ENCODE measurements around the gene PGLYRP3. TPM values are rescaled to one million over a fixed set of nuclear protein-coding genes. Genes with fewer than 3 reads are reported as not detected.

Gene PGLYRP3
- total RNA-seq, 2 experiments from 2014 or later: not detected

- peak in 1 of 14 experiments; percentile 23 for DNase-seq
These were observed 50.1 kb downstream of the PGLYRP3 start for GRCh38 chr1:153262462-153263157.

GRCh38 chr1:153262070-153262366 is 50.7 kb downstream of the PGLYRP3 start:
- no peak overlapping the region for H3K27ac ChIP-seq (ENCODE audit: low read depth in 1 of 2, low read length in 2 of 2)
- Mint-ChIP-seq H3K36me3 (ENCODE audit: low read depth) (no peaks in the 10 kb centered on the region), H3K9me3 (no peaks in the 10 kb centered on the region), H3K27me3 (peaks cover 52% of the 10 kb centered on the region), H3K27ac (peak overlapping the region; percentile 22), H3K4me1 (ENCODE audit: low read depth) (peaks cover 42% of the 10 kb centered on the region), H3K4me3 (peak overlapping the region; percentile 72)
- peak overlapping the region; percentile 45 for H3K4me3 ChIP-seq (ENCODE audit: low read length)
- H3K4me1 ChIP-seq (ENCODE audit: insufficient read depth, low read length): peaks cover 20% of the 10 kb centered on the region
- DNase-seq (no peak), ATAC-seq (ENCODE audit: poor library complexity) (no peak)
- H3K9me3 ChIP-seq (ENCODE audit: control insufficient read depth in 1 of 2, insufficient read depth in 1 of 2, low read length in 2 of 2): no peaks in the 10 kb centered on the region
- H3K27me3 ChIP-seq (ENCODE audit: control insufficient read depth in 1 of 2, insufficient read depth in 2 of 2, low read length in 2 of 2): peaks cover 26 to 47% of the 10 kb centered on the region in 2 experiments
- ChIA-PET POLR2A (no interaction called here), CTCF (no interaction called here)
- no peak for TF ChIP-seq CTCF (IDR thresholded peaks at IDR 0.05)
- intact Hi-C loops (cut with DNase I, micrococcal nuclease): no loop called here
- H3K36me3 ChIP-seq (ENCODE audit: insufficient read depth, low read length): no peaks in the 10 kb centered on the region

More at GRCh38 chr1:153262462-153263157, 50.1 kb downstream of the PGLYRP3 start:
- no peak overlapping the region for H3K27ac ChIP-seq (ENCODE audit: low read depth in 1 of 2, low read length in 2 of 2)
- TF ChIP-seq CTCF (IDR thresholded peaks at IDR 0.05): no peak
- CTCF ChIA-PET: interaction anchor here (0.9 kb wide), 1 partner anchor 12 kb away, joined by 3 read pairs; no protein-coding TSS in a partner anchor
- no peak for ATAC-seq (ENCODE audit: poor library complexity)
- no peak overlapping the region for H3K4me3 ChIP-seq (ENCODE audit: low read length)
- peak overlapping the region; percentile 72 for H3K4me3 Mint-ChIP-seq
- H3K4me1 ChIP-seq (ENCODE audit: insufficient read depth, low read length): peaks cover 20% of the 10 kb centered on the region
- no peaks in the 10 kb centered on the region for H3K36me3 Mint-ChIP-seq (ENCODE audit: low read depth)
- intact Hi-C loops (cut with DNase I, micrococcal nuclease): no loop called here
- H3K9me3 Mint-ChIP-seq: no peaks in the 10 kb centered on the region
- H3K27me3 ChIP-seq (ENCODE audit: control insufficient read depth in 1 of 2, insufficient read depth in 2 of 2, low read length in 2 of 2): peaks cover 26 to 53% of the 10 kb centered on the region in 2 experiments
- POLR2A ChIA-PET: interaction anchor here (0.6 kb wide), 1 partner anchor 76 kb away, joined by 3 read pairs; no protein-coding TSS in a partner anchor
- H3K27me3 Mint-ChIP-seq: peaks cover 58% of the 10 kb centered on the region
- no peaks in the 10 kb centered on the region for H3K9me3 ChIP-seq (ENCODE audit: control insufficient read depth in 1 of 2, insufficient read depth in 1 of 2, low read length in 2 of 2)
- H3K36me3 ChIP-seq (ENCODE audit: insufficient read depth, low read length): no peaks in the 10 kb centered on the region
- peaks cover 42% of the 10 kb centered on the region for H3K4me1 Mint-ChIP-seq (ENCODE audit: low read depth)
- H3K27ac Mint-ChIP-seq: no peak overlapping the region

- Mint-ChIP-seq H3K27me3 (peaks cover 46% of the 10 kb centered on the region), H3K27ac (peak overlapping the region; percentile 22), H3K36me3 (ENCODE audit: low read depth) (no peaks in the 10 kb centered on the region), H3K4me1 (ENCODE audit: low read depth) (peaks cover 42% of the 10 kb centered on the region), H3K9me3 (no peaks in the 10 kb centered on the region), H3K4me3 (peak overlapping the region; percentile 72)
- H3K27ac ChIP-seq (ENCODE audit: low read depth in 1 of 2, low read length in 2 of 2): no peak overlapping the region
- no peaks in the 10 kb centered on the region for H3K9me3 ChIP-seq (ENCODE audit: control insufficient read depth in 1 of 2, insufficient read depth in 1 of 2, low read length in 2 of 2)
- peak overlapping the region; percentile 45 for H3K4me3 ChIP-seq (ENCODE audit: low read length)
- intact Hi-C loops (cut with DNase I, micrococcal nuclease): no loop called here
- ChIA-PET CTCF (no interaction called here), POLR2A (no interaction called here)
- ATAC-seq (ENCODE audit: poor library complexity): peak; percentile 54
- DNase-seq: peak in 13 of 14 experiments; percentile 3 to 66 (median 23)
- no peak for TF ChIP-seq CTCF (IDR thresholded peaks at IDR 0.05)
- H3K36me3 ChIP-seq (ENCODE audit: insufficient read depth, low read length): no peaks in the 10 kb centered on the region
- peaks cover 20% of the 10 kb centered on the region for H3K4me1 ChIP-seq (ENCODE audit: insufficient read depth, low read length)
- peaks cover 26 to 42% of the 10 kb centered on the region in 2 experiments for H3K27me3 ChIP-seq (ENCODE audit: control insufficient read depth in 1 of 2, insufficient read depth in 2 of 2, low read length in 2 of 2)
These were observed 51.3 kb downstream of the PGLYRP3 start for GRCh38 chr1:153261281-153262069.

Data from CD4-positive, alpha-beta T cell (primary cell).